CD14-positive monocyte (primary cell): Measurements from ENCODE around the gene BANK1. TPM values are rescaled to one million over a fixed set of nuclear protein-coding genes. Genes with fewer than 3 reads are reported as not detected.

ENCODE experiments used
- DNase-seq, 3 donors: peaks; one replicate each; pipeline ENCODE4 v3.0.0-alpha.2; 2011 to 2022
- H2AFZ ChIP-seq: 2 replicates; pipeline ENCODE4 v1.6.0; 2012; ENCODE audit warnings: mild to moderate bottlenecking, low read depth, low read length, inconsistent platforms; ENCODE audit not compliant: insufficient read depth, poor library complexity, severe bottlenecking
- H3K27ac ChIP-seq, 2 donors: 1 replicate in 1 of 2; 2 replicates in 1 of 2; pipeline ENCODE4 v1.5.1; 2012 to 2013; ENCODE audit warnings: low read length in 2 of 2, control low read depth in 1 of 2, inconsistent platforms in 1 of 2, low read depth in 1 of 2, mild to moderate bottlenecking in 1 of 2
- H3K27me3 ChIP-seq, 2 donors: one replicate each; pipeline versions ENCODE4 v1.6.0 to v1.6.1; 2011 to 2013; ENCODE audit warnings: low read length in 2 of 2; ENCODE audit not compliant: control insufficient read depth in 2 of 2, insufficient read depth in 2 of 2
- H3K36me3 ChIP-seq, 2 donors: replicated peaks in 1 of 2; 1 replicate in 1 of 2; 2 replicates in 1 of 2; pipeline versions ENCODE4 v1.5.1 to v1.6.1; 2012 to 2013; ENCODE audit warnings: low read length in 2 of 2, control low read depth in 1 of 2, inconsistent platforms in 1 of 2, mild to moderate bottlenecking in 1 of 2; ENCODE audit not compliant: insufficient read depth in 2 of 2, control insufficient read depth in 1 of 2
- H3K4me1 ChIP-seq, 2 donors: 1 replicate in 1 of 2; 2 replicates in 1 of 2; pipeline versions ENCODE4 v1.5.1 to v1.6.1; 2012 to 2013; ENCODE audit warnings: low read length in 2 of 2, control low read depth in 1 of 2, inconsistent platforms in 1 of 2, mild to moderate bottlenecking in 1 of 2, moderate library complexity in 1 of 2; ENCODE audit not compliant: insufficient read depth in 2 of 2, control insufficient read depth in 1 of 2
- H3K4me2 ChIP-seq: replicated peaks from 2 replicates; pipeline ENCODE3; 2012; ENCODE audit warnings: low read length, moderate library complexity, mild to moderate bottlenecking; ENCODE audit not compliant: poor library complexity, severe bottlenecking; ENCODE audit errors: extremely low read depth
- H3K4me3 ChIP-seq, 3 experiments: fragments of 200-600 bp in 1 of 3; sonication (generic) in 1 of 3; replicated peaks in 1 of 3; 1 replicate in 2 of 3; 2 replicates in 1 of 3; pipeline ENCODE4 v1.5.1; 2011 to 2013; ENCODE audit warnings: low read length in 3 of 3, mild to moderate bottlenecking in 3 of 3, control low read depth in 2 of 3, low read depth in 2 of 3, inconsistent platforms in 1 of 3, moderate library complexity in 1 of 3
- H3K79me2 ChIP-seq: 2 replicates; pipeline ENCODE4 v1.6.0; 2012; ENCODE audit warnings: mild to moderate bottlenecking, control low read depth, inconsistent platforms, low read length, moderate library complexity; ENCODE audit not compliant: insufficient read depth
- H3K9ac ChIP-seq: 2 replicates; pipeline ENCODE4 v1.6.0; 2017; ENCODE audit warnings: low read length, mild to moderate bottlenecking; ENCODE audit not compliant: insufficient read depth, poor library complexity, severe bottlenecking
- H3K9me3 ChIP-seq, 2 donors: replicated peaks in 1 of 2; 1 replicate in 1 of 2; 2 replicates in 1 of 2; pipeline versions ENCODE4 v1.5.1 to v1.6.1; 2012 to 2013; ENCODE audit warnings: low read length in 2 of 2, control low read depth in 1 of 2; ENCODE audit not compliant: control insufficient read depth in 1 of 2, insufficient read depth in 1 of 2
- H4K20me1 ChIP-seq: 2 replicates; pipeline ENCODE4 v1.6.0; 2012; ENCODE audit warnings: mild to moderate bottlenecking, low read length, control low read depth, moderate library complexity; ENCODE audit not compliant: insufficient read depth
- H3K27ac Mint-ChIP-seq, 7 donors: one replicate each; pipeline ENCODE4 v1.8.0; 2020; ENCODE audit warnings: mild to moderate bottlenecking in 7 of 7, mixed read lengths in 7 of 7, moderate library complexity in 6 of 7, inconsistent platforms in 2 of 7
- H3K27me3 Mint-ChIP-seq, 3 donors: one replicate each; pipeline ENCODE4 v1.8.0; 2021 to 2022; ENCODE audit warnings: low read depth in 3 of 3, mild to moderate bottlenecking in 3 of 3, mixed read lengths in 3 of 3, moderate library complexity in 3 of 3, inconsistent platforms in 1 of 3
- H3K36me3 Mint-ChIP-seq, 2 donors: one replicate each; pipeline ENCODE4 v1.8.0; 2020; ENCODE audit warnings: mixed read lengths in 2 of 2, inconsistent platforms in 1 of 2, mild to moderate bottlenecking in 1 of 2
- H3K4me1 Mint-ChIP-seq: one replicate; pipeline ENCODE4 v1.8.0; 2020; ENCODE audit warnings: mild to moderate bottlenecking, mixed read lengths
- H3K4me3 Mint-ChIP-seq, 2 donors: one replicate each; pipeline ENCODE4 v1.8.0; 2020; ENCODE audit warnings: mild to moderate bottlenecking in 2 of 2, mixed read lengths in 2 of 2, moderate library complexity in 1 of 2
- H3K9me3 Mint-ChIP-seq, 7 donors: one replicate each; pipeline ENCODE4 v1.8.0; 2020 to 2022; ENCODE audit warnings: mixed read lengths in 7 of 7, mild to moderate bottlenecking in 6 of 7, moderate library complexity in 6 of 7, inconsistent platforms in 2 of 7
- CTCF ChIP-seq: fragments of 200-600 bp; IDR thresholded peaks from one replicate; pipeline ENCODE4 v1.8.0; 2022; ENCODE audit warnings: antibody characterized with exemption, mild to moderate bottlenecking
- WGBS: methylation state at CpG from one replicate; pipeline ENCODE4 v1.1.5; 2013; ENCODE audit warnings: missing lambda C conversion rate; ENCODE audit not compliant: insufficient coverage; 5-methylcytosine and 5-hydroxymethylcytosine counted together
- intact Hi-C, 2 donors: fragments of 100-400 bp; cut with micrococcal nuclease; formaldehyde crosslinking; loops; one replicate each; pipeline versions ENCODE4 v1.15.0 to v1.15.1; 2023
- polyA plus RNA-seq, 3 donors: library from polyadenylated mRNA; depleted of rRNA in 1 of 3; unstranded in 2 of 3; stranded (reverse) in 1 of 3; fragments of 300-500 nt in 2 of 3; fragments of >200 nt in 1 of 3; fragmentation: Illumina TruSeq in 2 of 3; gene quantifications; 1 replicate in 2 of 3; 2 replicates in 1 of 3; pipeline ENCODE4 v1.2.3, GENCODE V29; 2012 to 2021

Gene BANK1
- polyA plus RNA-seq, 3 donors = 2.6 to 5.2 (median 2.9) TPM

DNA sequence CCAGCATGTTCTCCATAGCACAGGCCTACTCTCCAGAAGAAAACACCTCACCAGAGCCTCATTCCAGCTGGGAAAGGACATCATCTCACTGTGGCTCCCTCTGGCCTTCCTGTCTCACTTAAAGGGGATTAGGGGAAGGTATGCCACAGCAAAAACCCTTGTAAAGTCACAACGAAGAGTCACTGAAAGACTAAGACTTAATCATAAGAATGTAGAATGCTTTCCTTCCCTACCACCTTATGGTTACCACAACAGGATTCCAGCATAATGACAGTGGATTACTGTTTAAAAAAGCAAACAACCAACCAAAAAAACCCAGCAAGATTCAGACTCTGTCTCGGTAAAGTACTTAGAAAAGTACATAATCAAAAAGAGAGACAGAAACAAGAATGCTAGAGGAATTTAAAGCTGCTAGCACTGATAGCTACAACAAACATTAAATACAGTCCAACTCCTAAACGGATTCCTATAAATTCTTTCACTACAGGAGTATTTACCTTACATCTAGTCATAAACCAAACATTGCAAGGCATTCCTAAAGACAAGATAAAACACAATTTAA, 75.1 kb downstream of the BANK1 start:
- H3K27me3 ChIP-seq = no peaks in the 10 kb centered on the region
- H3K79me2 ChIP-seq = no peaks in the 10 kb centered on the region
- Mint-ChIP-seq H3K9me3 (peaks cover 0 to 7% (median 3%) of the 10 kb centered on the region in 7 donors), H3K36me3 (peaks cover 1 to 6% of the 10 kb centered on the region in 2 donors), H3K4me3 (no peak overlapping the region), H3K27ac (no peak overlapping the region), H3K27me3 (no peaks in the 10 kb centered on the region), H3K4me1 (no peaks in the 10 kb centered on the region)
- TF ChIP-seq CTCF = no peak
- no CpG with 5 or more reads among the region's 3 CpGs for WGBS
- no peak for DNase-seq
- no peak overlapping the region for H2AFZ ChIP-seq
- no peaks in the 10 kb centered on the region for H3K4me1 ChIP-seq
- intact Hi-C loops = no loop called here
- H3K4me2 ChIP-seq = no peak overlapping the region
- H3K9ac ChIP-seq = no peak overlapping the region
- H3K36me3 ChIP-seq = no peaks in the 10 kb centered on the region
- H4K20me1 ChIP-seq = no peaks in the 10 kb centered on the region
- H3K9me3 ChIP-seq = no peaks in the 10 kb centered on the region
- H3K4me3 ChIP-seq = no peak overlapping the region
- no peak overlapping the region for H3K27ac ChIP-seq

DNA sequence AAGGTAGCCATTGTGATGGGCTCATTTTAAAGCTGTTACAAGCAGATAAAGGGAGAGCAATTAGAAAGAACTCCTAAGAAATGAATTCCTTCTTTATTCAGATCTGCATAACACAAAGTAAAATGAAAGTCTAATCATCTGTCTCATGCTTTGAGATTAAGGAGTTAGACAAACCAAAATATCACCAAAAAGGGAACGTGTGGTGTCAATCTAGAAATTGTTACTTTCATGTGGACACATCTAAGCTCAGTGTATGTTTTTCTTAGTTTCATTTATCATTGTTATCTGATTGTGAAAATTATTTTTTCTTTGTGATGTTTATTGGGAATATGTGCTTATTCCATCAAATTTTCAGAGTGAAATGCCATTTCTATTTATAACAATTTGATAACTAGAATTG, 80.3 kb downstream of the BANK1 start:
- H3K9me3 ChIP-seq = peaks cover 0 to 3% of the 10 kb centered on the region in 2 donors
- H4K20me1 ChIP-seq = no peaks in the 10 kb centered on the region
- no peaks in the 10 kb centered on the region for H3K79me2 ChIP-seq
- H3K4me1 Mint-ChIP-seq = no peaks in the 10 kb centered on the region
- H3K27ac Mint-ChIP-seq = no peak overlapping the region
- no peak overlapping the region for H3K4me3 ChIP-seq
- no peaks in the 10 kb centered on the region for H3K4me1 ChIP-seq
- H3K27ac ChIP-seq = no peak overlapping the region
- H3K4me3 Mint-ChIP-seq = no peak overlapping the region
- H3K36me3 ChIP-seq = no peaks in the 10 kb centered on the region
- intact Hi-C loops = no loop called here
- TF ChIP-seq CTCF = no peak
- no peak overlapping the region for H3K9ac ChIP-seq
- H2AFZ ChIP-seq = no peak overlapping the region
- DNase-seq = no peak
- no peak overlapping the region for H3K4me2 ChIP-seq
- peaks cover 0 to 1% (median 0%) of the 10 kb centered on the region in 3 donors for H3K27me3 Mint-ChIP-seq
- H3K27me3 ChIP-seq = no peaks in the 10 kb centered on the region
- H3K9me3 Mint-ChIP-seq = peaks cover 0 to 8% (median 4%) of the 10 kb centered on the region in 7 donors
- WGBS = no CpG with 5 or more reads among the region's 1 CpG
- peaks cover 2 to 6% of the 10 kb centered on the region in 2 donors for H3K36me3 Mint-ChIP-seq
